Ramos (cell line): ENCODE data around the gene KIAA1755.

Experiments used
- in situ Hi-C: fragments of 300-500 bp; cut with MboI; formaldehyde crosslinking; loops from one replicate; pipeline ENCODE4 v1.14.3; 2022; ENCODE audit warnings: low sequenced_read_pairs; ENCODE audit not compliant: unreplicated experiment

KIAA1755 gene

DNA sequence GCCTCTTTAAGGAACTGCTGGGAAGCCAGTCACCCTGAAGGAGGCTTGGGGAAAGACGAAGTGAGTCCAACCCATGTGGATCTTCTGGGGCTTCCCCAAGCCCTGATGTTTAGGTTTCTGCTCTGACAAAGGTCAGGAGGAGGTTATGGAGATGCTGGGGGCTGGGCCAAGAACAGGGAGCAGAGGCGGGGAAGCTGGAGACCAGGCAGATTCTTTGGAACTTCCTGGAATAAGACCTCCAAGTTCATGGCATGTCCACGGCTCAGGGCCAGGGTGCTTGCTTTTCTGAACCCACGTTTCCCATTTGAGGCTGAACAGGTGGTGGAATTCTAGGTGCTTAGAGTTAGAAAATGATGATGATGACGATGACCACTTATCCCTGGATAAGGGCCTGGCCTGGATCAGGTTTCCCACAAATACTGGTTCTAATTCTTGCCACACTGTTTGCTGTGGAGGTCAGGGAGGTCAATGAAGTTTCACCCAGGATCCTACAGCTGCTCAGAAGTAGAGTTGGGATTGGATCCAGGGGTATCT is 65.5 kb downstream of the KIAA1755 start:
- in situ Hi-C loops = no loop called here

- in situ Hi-C loops = no loop called here
Observed at GRCh38 chr20:38193586-38194105, 66.9 kb downstream of the KIAA1755 start.

GRCh38 chr20:38192323-38192885 is 68.1 kb downstream of the KIAA1755 start:
- in situ Hi-C loops = no loop called here

GRCh38 chr20:38191654-38192053 is 68.9 kb downstream of the KIAA1755 start:
- in situ Hi-C loops = no loop called here

DNA sequence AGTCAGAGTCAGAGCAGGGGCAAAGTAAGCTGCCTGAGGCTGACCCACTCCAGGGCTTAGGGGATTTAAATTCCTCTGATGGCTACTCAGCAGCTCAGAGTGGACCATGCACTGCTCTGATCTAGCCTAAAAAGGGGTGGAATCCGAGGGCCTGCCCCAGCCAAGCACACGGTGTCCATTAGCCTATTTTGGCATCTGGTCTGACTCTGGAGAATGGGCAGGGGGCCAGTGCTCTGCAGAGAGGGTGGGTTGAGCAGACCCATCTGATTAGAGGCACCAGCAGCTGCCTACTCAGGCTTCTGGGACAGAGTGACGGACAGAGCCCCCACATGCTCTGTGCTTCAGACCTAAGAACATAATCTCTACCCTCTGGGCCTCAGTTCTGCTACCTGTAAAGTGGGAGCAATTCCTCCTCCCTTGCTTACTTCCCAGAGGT is 69.6 kb downstream of the KIAA1755 start:
- in situ Hi-C loops = no loop called here

GRCh38 chr20:38190166-38190565 is 70.4 kb downstream of the KIAA1755 start:
- in situ Hi-C loops = no loop called here

DNA sequence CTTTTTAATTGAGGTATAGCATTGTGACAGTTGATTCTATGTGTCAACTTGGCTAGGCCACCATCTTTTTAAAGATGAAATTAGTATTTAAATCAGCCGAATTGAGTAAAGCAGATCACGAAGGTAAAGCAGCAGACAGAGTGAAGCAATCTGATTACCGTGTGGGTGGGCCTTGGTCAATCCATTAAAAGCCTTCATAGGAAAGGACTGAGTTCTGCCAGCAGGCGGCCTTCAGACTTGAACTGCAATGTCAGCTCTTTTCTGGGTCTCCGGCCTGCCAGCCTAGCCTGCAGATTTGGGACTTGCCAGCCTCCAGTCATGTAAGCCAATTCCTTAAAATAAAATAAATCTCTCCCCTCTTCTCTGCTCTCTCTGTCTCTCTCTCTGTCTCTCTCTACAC is 73.0 kb downstream of the KIAA1755 start:
- in situ Hi-C loops = no loop called here

DNA sequence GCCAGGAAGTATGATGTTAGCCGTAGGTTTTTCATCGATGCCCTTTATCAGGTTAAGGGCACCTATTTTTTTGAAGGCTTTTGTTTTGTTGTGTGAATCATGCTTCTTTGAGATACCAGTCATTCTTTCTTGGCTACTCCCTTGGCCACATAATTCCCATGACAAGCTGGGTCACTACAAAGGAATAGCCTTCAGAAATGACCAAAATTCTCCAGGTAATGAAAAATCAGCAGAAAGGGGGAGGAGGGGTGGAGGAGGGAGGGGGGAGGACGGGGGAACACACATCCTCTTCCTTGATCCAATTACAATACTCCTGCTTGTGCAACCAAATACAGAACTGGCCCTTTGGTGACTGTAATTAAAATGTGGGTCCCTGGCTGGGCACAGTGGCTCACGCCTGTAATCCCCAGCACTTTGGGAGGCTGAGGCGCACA is 73.7 kb downstream of the KIAA1755 start:
- in situ Hi-C loops = no loop called here

GRCh38 chr20:38184101-38184500 is 76.4 kb downstream of the KIAA1755 start:
- in situ Hi-C loops = no loop called here

DNA sequence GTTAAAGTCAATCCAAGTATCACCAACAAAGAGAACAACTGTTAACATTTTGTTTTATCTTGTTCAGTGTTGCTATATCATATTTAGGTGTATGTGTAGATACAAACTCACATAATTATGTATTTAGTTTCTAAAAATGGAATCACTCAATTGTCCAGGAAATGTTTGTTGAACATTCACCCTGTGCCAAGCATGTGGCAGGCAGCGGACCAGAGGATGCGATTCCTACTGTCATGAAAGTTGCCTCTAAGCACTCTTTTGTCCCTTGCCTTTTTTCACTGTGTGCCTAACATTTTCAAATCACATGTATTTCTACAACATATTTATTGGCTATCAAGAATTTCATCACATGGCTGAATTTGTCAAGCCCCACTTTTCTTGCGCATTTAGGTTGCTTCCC is 78.6 kb downstream of the KIAA1755 start:
- in situ Hi-C loops = no loop called here

GRCh38 chr20:38181207-38181801 is 79.2 kb downstream of the KIAA1755 start:
- in situ Hi-C loops = no loop called here

GRCh38 chr20:38180781-38181180 is 79.8 kb downstream of the KIAA1755 start:
- in situ Hi-C loops = no loop called here

- in situ Hi-C loops = no loop called here
Observed at GRCh38 chr20:38179846-38180245, 80.7 kb downstream of the KIAA1755 start.

- in situ Hi-C loops = no loop called here
Observed at GRCh38 chr20:38178581-38178980, 82.0 kb downstream of the KIAA1755 start.

- in situ Hi-C loops = no loop called here
Observed at GRCh38 chr20:38178065-38178491, 82.5 kb downstream of the KIAA1755 start.

DNA sequence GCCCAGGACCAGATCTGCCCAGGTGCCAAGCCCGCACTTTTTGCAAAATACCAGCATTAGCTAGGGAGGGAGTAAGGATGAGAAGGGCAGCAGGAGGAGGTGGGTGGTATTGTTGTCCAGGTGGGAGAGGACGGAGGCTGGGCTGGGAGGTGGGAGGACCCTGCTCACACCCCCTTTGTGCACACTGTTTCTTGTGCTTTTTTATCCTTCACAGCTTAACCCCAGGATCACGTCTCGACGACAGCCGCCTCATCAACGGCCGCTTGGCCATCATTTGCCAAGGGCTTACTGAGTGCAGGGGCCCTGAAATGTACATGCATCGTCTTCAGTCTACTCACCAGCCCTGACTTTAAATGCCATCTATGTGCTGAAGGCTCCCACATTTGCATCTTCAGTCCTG is 83.3 kb downstream of the KIAA1755 start:
- in situ Hi-C loops = no loop called here

DNA sequence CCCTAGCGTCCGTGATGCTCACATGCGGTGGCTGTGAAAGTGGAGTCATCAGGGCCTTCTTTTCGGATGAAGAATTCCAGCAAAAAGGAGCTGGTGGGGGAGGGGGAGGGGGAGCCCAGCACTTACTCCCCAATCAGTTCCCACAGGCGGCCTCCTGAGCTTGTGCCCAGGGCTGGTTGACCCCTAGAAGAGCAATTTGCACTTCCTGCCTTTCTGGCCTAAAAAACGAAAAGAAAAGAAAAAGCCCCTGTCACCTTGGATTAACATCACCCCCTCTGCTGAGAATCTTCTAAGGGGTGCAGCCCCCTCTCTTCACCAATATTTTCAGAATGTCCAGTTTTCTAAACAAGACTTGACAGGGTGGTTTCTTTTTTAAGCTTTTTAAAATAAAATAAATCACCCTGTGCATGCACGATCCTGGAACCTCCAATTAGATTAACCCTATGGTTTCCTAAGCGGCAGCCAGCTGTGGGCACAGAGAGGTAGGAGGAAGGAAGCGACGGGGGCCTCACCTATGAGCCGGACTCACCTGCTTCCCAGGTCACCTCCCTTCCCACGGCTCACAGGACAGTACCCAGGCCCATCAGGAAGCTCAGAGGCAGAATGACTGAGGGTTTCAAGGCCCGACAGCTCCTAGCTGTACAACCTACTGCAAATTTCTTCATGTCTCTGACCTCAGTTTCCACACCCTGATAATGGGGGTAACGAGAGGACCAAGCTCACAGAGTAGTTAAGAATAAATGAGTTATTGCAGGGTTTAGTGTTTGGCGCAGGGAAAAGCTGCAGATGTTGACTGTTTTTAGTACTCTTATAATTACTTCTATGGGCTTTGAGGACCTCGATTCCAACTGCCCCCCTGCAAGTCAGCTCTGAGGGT is 85.0 kb downstream of the KIAA1755 start:
- in situ Hi-C loops = no loop called here

DNA sequence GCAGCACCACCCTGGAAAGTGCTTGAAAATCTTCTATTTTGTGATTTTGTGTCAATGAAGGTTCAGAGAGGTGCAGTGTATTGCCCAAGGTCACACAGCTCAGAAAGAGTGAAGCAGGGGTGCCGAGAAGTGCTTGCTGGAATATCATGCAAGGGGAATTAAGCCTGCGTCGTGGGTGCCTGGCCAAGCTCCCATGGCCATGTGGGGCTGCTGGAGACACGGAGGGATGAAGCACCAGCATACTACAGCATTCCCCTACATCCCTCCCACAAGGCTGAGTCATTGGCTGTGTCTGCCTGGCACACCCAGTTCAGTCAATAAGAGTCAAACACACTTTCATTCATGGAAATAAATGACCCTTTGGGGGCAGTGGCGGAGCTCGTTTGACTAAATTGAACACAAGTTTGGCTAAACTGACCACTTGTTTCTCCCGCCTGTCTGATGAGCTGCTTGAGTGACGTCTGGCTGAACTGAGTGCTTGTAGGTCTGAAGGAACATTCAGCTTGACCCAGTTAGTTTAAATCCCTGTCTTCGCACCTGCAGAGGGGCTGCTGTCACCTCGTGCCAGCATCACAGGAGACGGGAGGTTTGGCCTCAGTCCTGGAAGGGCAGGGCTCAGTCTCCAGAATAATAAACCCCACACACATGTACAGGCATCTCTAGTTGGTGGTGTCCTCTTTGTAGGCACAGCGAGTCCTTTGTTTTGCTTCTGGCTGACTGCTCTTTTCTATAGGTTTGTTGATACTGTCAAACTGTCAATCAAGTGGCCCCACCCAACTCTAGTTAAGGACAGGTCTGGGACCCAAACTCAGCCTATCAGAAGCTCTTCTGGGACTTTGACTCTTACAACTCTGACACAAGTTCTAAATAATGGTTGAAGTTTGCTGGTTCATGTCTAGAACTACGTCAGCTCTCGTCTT is 87.0 kb downstream of the KIAA1755 start:
- in situ Hi-C loops = no loop called here

DNA sequence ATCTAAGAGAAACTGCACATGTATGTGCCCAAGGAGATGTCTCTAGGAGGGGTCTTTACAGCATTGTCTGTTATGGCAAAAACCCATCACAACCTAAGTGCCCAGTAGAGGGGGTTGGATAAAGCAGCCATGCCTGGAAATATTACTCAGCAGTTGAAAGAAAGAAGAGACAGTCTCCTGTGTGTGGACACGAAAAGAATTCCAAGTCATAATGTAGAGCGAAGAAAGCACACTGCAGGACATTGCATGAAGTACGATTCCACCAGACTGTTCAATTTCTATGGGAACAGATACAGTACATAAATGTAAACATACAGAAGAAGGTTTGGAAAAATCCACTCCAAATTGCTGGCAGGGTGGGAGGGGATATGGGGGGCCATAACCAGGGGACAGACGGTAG is 88.1 kb downstream of the KIAA1755 start:
- in situ Hi-C loops = no loop called here

DNA sequence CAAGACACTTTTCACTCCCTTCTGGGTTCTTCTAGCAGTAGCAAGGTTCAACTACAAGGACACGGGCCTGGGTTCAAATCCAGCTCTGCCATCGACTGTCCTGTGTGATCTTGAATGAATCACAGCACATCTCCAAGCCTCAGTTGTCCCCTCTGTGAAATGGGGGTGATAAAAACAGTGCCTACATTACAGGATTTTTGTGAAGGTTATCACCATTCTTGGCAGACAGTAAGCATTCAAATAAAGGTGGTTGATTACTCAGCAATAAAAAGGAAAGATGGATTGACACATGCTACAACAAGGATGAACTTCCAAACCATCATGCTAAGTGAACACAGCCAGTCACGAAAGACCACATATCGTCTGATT is 88.9 kb downstream of the KIAA1755 start:
- in situ Hi-C loops = no loop called here
